Hematopoietic multipotent progenitor cell (in vitro differentiated cells): Measurements from ENCODE around the gene ADGRV1. TPM values are rescaled to one million over a fixed set of nuclear protein-coding genes. Genes with fewer than 3 reads are reported as not detected.
"Not testable (repeated sequence)": the region's sequence is repeated elsewhere in the genome, so short reads cannot be mapped to it uniquely, and the experiment has no call there.

Experiments
- DNase-seq, 3 donors: peaks; one replicate each; pipeline ENCODE4 v3.0.0-alpha.2; 2011 to 2015; ENCODE audit warnings: low read depth in 2 of 3, low spot score in 2 of 3
- total RNA-seq: library from RNA; depleted of rRNA; stranded (reverse); fragments of >200 nt; gene quantifications from one replicate; pipeline ENCODE4 v1.2.3, GENCODE V29; 2012

The ADGRV1 gene
- total RNA-seq, 1 donor = 0.27 TPM

- DNase-seq = no peak
Observed at GRCh38 chr5:90549223-90549622, 9.4 kb upstream of the ADGRV1 start.

DNA sequence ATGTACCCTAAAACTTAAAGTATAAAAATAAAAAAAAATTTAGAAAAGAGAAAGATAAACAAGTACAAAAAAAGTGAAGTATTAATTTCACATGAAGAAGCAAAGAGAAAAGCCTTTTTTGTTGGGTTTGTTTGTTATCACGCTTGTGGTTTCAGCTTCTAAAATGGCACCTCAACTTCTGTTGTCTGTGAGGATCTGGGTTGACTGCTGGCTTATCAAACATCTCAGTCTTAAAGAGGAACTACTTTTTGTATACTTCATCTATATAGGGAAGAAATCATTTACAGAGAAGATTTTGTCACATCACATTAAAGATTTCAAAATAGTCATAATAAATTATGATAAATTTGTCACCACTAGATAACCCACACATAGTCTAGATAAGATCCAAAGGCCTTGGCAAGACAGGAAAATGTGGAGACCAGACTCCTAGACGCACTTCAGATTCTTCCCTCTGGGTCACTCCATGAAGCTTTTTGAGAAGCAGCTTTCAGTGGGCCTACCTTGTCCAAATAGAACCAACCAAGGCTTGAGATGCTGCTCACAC is 8.8 kb upstream of the ADGRV1 start:
- DNase-seq = peak in 1 of 3 donors; percentile 52

GRCh38 chr5:90550963-90551362 is 7.6 kb upstream of the ADGRV1 start:
- DNase-seq = no peak

DNA sequence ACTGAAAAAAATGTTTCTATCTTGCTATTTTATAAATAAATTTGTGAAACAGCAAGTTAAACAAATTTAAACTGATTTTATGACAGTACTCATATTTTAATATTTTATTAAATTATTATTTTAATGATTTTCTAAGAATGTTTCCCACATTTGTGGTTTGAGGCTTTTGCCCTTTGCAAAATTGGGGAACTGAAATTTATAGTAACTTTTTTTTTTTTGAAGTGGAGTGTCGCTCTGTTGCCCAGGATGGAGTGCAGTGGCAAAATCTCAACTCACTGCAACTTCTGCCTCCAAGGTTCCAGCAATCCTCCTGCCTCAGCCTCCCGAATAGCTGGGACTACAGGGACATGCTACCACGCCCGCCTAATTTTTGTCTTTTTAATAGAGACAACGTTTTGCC is 7.2 kb upstream of the ADGRV1 start:
- DNase-seq = no peak

- DNase-seq = no peak
Observed at GRCh38 chr5:90553711-90554110, 4.9 kb upstream of the ADGRV1 start.

- DNase-seq = no peak
Observed at GRCh38 chr5:90554358-90555006, 4.1 kb upstream of the ADGRV1 start.

GRCh38 chr5:90555666-90556065 is 2.9 kb upstream of the ADGRV1 start:
- DNase-seq = no peak

- no peak for DNase-seq
Observed at GRCh38 chr5:90557391-90557790, 1.2 kb upstream of the ADGRV1 start.

- DNase-seq = peak in 1 of 3 donors; percentile 33
Observed at GRCh38 chr5:90557871-90558270, 726 bp upstream of the ADGRV1 start.

GRCh38 chr5:90560771-90561170 is 2.2 kb downstream of the ADGRV1 start:
- no peak for DNase-seq

GRCh38 chr5:90561766-90562165 is 3.2 kb downstream of the ADGRV1 start:
- no peak for DNase-seq

GRCh38 chr5:90562341-90562740 is 3.7 kb downstream of the ADGRV1 start:
- no peak for DNase-seq

- no peak for DNase-seq
Observed at GRCh38 chr5:90563108-90563507, 4.5 kb downstream of the ADGRV1 start.

GRCh38 chr5:90565491-90565890 is 6.9 kb downstream of the ADGRV1 start:
- no peak for DNase-seq

GRCh38 chr5:90569084-90569483 is 10.5 kb downstream of the ADGRV1 start:
- no peak for DNase-seq

GRCh38 chr5:90570034-90570433 is 11.4 kb downstream of the ADGRV1 start:
- DNase-seq = no peak

- DNase-seq = no peak
Observed at GRCh38 chr5:90571147-90571773, 12.7 kb downstream of the ADGRV1 start.

GRCh38 chr5:90575712-90576111 is 17.1 kb downstream of the ADGRV1 start:
- no peak for DNase-seq

DNA sequence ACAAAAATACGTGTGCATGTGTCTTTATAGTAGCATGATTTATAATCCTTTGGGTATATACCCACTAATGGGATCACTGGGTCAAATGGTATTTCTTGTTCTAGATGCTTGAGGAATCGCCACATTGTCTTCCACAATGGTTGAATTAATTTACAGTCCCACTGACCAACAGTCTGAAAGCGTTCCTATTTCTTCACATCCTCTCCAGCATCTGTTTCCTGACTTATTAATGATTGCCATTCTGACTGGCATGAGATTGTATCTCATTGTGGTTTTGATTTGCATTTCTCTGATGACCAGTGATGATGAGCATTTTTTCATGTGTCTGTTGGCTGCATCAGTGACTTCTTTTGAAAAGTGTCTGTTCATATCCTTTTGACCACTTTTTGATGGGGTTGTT is 18.0 kb downstream of the ADGRV1 start:
- DNase-seq = peak in 1 of 3 donors; percentile 21

DNA sequence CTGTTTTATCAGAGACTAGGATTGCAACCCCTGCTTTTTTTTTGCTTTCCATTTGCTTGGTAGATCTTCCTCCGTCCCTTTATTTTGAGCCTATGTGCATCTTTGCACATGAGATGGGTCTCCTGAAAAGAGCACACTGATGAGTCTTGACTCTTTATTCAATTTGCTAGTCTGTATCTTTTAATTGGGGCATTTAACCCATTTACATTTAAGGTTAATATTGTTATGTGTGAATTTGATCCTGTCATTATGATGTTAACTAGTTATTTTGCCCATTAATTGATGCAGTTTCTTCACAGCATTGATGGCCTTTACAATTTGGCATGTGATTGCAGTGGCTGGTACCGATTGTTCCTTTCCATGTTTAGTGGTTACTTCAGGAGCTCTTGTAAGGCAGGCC is 21.3 kb downstream of the ADGRV1 start:
- DNase-seq = not testable (repeated sequence)

DNA sequence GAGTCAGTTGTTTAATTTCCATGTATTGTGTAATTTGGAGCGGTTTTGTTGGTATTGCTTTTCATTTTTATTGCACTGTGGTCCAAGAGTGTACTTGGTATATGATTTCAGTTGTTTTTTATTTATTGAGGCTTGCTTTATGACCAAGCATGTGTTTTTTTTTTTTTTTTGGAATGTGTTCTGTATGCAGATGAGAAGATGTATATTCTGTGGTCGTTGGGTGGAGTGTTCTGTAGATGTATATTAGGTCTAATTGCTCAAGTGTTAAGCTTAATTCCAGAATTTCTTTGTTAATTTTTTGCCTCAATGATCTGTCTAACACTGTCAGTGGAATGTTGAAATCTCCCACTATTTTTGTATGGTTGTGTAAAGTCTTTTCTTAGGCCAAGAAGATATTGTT is 23.4 kb downstream of the ADGRV1 start:
- DNase-seq = no peak

DNA sequence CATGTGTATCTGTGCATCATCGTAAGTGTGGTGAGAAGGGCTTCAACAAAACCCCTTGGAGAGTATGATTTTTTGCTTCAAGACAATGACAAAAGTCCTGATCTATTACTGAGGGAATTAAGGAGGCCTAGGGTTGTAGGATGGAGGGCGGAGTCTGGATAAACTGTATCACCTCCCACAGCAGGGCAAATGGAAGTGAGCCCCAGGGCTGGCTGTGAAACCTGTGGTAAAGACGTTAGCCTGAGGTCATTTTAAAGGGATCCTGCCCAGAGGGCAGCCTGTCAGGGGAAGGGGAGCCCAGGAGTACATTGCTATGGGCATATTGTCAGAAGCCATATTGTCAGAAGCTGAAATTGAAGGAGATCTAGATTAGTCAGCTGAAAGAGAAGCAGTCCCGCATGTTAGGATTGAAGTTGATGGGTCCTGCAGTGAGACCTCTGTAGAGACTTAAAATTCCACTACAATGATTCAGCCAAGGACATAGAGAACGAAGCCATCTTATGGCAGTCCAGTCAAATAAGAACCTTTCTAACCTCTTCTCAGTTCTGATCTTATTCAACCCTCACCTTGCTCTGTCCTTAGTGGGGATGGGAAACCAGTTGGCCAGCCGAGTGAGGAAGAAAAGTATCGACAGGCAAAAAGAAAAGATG is 26.9 kb downstream of the ADGRV1 start:
- no peak for DNase-seq
